Measurements from ENCODE around the gene KRTDAP.

The KRTDAP gene

GRCh38 chr19:35512831-35513627, 22.8 kb upstream of the KRTDAP start:
- no peak for DNase-seq

- DNase-seq: no peak
These were observed 21.1 kb upstream of the KRTDAP start for GRCh38 chr19:35511337-35511736.

- no peak for DNase-seq
These were observed 20.3 kb upstream of the KRTDAP start for GRCh38 chr19:35510626-35510964.

DNA sequence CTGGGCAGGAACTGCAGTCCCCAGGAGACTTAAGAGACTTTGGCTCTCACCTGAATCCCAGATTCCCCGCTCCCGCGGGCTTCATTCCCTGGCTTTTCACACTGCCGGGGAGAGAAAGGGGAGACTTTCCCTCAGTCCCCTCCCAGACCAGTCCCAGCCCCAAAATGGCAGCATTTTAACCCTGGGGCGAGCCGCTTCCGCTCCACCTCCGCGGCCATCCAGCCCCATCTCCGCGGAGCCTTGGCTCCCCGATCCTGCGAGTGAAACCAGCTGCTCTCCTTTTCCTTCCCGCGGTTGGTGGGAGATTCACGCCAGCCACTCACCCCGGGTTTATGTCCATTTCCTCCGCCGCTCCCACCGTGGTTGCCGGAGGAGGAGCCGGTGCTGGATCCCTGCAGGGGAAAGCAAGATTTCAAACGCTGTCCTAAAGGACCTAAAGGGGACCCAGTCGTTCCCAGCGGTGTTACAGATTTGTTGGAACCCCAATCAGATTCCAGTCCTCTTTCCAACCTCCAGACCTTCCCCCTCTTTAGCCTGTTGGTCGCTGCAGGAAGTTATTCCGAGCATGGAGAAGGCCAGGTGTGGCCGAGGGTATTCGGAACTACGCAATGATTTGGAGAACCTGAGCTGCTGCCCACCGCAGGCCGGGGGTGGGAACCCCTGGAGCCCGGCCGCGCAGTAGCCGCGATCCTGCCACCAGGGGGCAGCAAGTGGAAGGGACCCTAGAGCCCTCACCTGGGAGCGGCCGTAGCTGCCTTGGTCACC, 19.8 kb upstream of the KRTDAP start:
- peak; percentile 73 for DNase-seq

DNA sequence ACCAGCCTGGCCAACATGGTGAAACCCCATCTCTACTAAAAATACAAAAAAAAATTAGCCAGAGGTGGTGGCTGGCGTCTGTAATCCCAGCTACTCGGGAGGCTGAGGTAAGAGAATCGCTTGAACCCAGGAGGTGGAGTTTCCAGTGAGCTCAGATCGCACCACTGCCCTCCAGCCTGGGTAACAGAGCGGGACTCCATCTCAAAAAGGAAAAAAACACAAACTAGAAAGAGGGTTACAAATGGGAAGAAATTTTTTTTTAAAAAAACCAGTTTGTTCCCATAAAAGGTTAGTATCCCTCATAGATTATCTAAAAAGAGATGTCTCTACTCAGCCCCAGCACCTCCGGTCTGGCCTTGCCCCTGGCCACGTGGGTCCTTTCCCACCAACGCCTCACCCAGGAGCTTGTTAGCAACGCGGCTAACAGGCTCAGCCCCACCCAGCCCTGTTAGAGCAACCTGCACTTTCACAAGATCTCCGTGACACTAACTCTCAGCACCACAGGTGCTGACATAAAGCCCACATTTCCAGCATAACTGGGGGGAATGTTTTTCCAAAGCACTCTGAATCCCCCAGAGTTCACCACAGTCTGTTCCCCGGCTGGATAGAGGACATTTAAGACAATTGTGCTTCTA, 18.9 kb upstream of the KRTDAP start:
- DNase-seq: peak; percentile 47

GRCh38 chr19:35508129-35508528, 17.9 kb upstream of the KRTDAP start:
- no peak for DNase-seq

- DNase-seq: no peak
These were observed 17.3 kb upstream of the KRTDAP start for GRCh38 chr19:35507561-35507960.

DNA sequence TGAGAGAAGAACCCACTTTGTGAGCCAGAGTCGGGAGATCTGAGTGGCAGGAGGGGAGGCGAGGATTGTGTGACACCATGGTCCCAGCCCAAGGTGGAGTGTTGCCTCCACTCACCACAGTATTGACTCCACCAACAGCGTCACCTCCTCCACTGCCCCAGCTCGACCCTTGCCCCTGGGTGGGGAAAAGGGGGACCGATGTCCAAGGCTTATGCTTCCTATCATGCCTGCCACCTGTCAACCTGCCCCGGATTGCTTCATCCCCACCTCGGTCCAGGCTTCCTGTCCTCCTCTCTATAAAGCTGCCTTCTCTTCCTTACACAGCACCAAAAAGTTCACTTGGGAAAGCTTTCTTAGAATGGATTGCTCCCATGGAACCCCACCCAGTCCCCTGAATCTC, 15.7 kb upstream of the KRTDAP start:
- DNase-seq: no peak

GRCh38 chr19:35502751-35503150, 12.5 kb upstream of the KRTDAP start:
- no peak for DNase-seq

DNA sequence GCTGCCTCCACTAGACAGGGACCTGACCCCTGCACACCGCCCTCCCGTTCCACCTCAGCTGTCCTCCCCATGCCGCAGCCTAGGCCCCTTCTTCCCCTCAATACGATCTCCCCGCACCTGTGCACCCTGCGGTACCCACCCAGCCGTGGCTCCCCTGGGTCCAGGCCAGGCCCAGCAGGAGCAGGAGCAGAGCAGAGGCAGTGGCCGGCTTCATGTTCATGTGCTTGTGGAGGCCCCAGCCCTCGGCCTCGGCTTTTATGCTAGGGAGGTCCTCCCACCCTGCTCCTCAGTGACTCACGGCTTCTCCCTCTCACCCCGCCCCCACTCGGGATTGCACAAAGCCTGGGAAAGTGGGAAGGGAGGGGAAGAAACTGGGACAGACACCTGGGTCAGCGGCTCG, 11.4 kb upstream of the KRTDAP start:
- no peak for DNase-seq

- no peak for DNase-seq
These were observed 10.3 kb upstream of the KRTDAP start for GRCh38 chr19:35500611-35501010.

DNA sequence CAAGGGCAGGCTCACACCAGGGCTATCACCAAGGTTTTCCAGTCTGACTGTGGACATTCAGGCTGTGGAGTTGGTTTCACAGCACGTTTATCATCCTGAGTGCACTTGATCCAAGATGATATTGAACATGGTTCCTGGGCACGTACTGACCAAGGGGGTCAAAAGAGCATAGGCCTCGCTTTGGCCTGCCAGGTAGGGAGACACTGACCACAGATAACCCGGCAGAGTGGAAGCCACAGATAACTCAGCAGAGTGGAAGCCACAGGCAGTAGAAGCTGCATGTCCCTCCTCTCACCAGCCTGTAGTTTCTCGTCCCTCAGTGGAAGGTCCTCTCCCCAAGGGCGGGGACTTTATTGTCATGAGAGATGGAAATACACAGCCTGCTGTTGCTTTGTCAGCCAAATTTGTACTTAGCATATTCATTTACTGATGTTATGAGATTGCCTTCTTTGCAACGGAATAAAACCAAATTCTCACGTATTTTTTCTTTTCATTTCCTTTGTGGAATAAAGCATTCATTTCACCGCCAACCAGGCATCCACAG, 8.8 kb upstream of the KRTDAP start:
- DNase-seq: no peak

DNA sequence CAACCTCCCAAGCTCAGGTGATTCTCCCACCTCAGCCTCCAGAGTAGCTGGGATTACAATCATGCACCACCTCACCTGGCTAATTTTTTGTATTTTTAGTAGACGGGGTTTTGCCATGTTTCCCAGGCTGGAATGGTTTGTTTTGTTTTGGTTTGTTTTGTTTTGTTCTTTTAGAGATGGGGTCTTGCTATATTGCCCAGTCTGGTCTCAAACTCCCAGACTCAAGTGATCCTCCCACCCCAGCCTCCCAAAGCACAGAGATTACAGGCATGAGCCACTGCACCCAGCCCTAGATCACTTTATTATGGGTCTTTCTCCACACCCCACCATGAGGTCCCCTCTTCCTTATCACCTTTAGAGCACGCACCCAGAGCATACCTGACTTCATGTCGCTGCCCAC, 8.0 kb upstream of the KRTDAP start:
- DNase-seq: no peak

DNA sequence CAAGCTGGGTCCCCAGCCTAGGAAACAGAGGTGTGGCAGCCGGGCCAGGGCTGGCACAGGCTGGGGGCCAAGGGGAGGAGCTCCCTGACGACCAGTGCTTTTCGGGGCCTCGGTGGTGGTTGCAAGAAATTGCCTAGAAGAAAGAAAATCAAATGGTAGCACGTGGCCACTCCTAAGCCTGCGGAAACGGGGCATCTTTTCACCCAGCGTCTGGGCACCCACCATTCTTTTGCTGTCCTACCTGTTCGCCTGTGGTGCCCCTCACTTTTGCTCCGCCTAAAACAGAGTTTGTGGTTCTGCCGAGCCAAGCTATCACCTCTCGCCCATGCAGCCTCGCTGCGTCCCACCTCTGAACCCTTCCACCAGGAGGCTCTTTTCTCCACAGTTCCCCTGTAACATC, 7.1 kb upstream of the KRTDAP start:
- no peak for DNase-seq

GRCh38 chr19:35495107-35496064, 5.1 kb upstream of the KRTDAP start:
- DNase-seq: peak; percentile 70

DNA sequence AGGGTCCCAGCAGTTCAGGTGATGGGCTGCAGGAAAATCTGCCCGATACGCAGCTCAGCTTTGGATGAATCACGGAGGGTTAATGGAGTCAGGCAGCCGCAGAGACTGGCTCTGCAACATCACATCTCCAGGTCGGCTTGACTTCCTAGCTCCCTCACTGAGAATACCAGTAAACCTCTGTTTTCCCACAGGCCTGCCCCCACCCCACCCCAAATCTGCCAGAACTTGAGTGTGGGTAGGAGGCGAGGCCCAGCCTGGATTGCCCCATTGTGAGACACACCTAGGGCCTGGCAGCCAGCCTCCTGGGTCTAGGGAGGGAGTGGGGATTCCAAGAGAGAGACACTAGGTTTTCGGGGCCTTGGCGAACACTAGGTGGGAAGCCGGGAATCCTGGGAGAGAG, 3.7 kb upstream of the KRTDAP start:
- no peak for DNase-seq

- DNase-seq: no peak
These were observed 1.6 kb upstream of the KRTDAP start for GRCh38 chr19:35491836-35492360.

- DNase-seq: no peak
These were observed 1.6 kb downstream of the KRTDAP start for GRCh38 chr19:35488677-35489076.

GRCh38 chr19:35487656-35488182, 2.5 kb downstream of the KRTDAP start:
- DNase-seq: no peak

- no peak for DNase-seq
These were observed 4.0 kb downstream of the KRTDAP start for GRCh38 chr19:35486268-35486708.

DNA sequence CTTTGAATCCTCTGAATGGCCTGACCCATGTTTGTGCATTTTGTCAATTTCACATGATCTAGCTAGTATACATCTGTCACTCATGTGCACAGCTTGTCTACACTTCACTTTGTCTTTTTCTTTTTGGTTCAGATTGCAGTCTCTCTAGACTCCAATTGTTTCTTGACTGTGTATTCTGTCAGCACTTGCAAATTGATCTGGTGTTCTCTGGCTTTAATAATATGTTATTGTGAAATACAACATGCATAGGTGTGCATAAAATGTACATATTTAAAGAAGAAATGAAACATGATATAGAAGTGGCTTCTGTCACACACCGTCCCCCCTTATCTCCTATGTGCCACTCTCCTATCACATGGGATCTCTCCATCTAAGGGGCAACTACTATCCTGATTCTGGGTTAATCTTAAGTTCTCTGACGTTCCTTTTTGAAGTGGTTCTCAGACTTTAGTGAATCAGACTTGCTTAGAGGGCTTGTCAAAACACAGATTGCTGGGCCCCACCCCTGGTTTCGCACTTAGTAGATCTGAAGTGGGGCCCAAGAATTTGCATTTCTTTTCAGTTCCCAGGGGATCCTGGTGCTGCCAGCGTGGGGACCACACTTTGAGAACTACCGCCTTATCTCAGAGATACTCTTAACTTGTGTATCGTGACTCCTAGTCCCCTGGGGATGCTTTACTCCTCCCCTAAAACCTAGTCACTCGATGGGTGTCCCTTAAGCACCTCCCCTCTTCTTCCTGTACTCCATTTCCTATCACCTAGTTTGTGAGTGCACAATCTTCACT, 5.8 kb downstream of the KRTDAP start:
- no peak for DNase-seq

All from CD4-positive, alpha-beta T cell treated with Interleukin-12 subunit alpha and Interleukin-12 subunit beta, for 1 hour (primary cell).